Activated T-helper 17 cell treated with anti-CD3 and anti-CD28 coated beads, Interleukin-2, amount 50 U/mL, for 72 hours (primary cell): ENCODE results near the gene MYO7A. TPM values are rescaled to one million over a fixed set of nuclear protein-coding genes. Genes with fewer than 3 reads are reported as not detected.

Experiments
- ATAC-seq: fragments of 150-1000 bp; cut with Tn5 transposase; replicated peaks from 2 replicates; pipeline ENCODE4 v1.10.0; 2021; ENCODE audit warnings: mild to moderate bottlenecking, moderate library complexity
- H3K27ac Mint-ChIP-seq: one replicate; pipeline ENCODE4 v1.8.0; 2022; ENCODE audit warnings: mixed read lengths
- H3K27me3 Mint-ChIP-seq: one replicate; pipeline ENCODE4 v1.8.0; 2022; ENCODE audit warnings: mixed read lengths
- H3K36me3 Mint-ChIP-seq: one replicate; pipeline ENCODE4 v1.8.0; 2022; ENCODE audit warnings: low read depth, mild to moderate bottlenecking, mixed read lengths
- H3K4me1 Mint-ChIP-seq: one replicate; pipeline ENCODE4 v1.8.0; 2022; ENCODE audit warnings: mixed read lengths
- H3K4me3 Mint-ChIP-seq: one replicate; pipeline ENCODE4 v1.8.0; 2022; ENCODE audit warnings: mild to moderate bottlenecking, mixed read lengths
- H3K9me3 Mint-ChIP-seq: one replicate; pipeline ENCODE4 v1.8.0; 2022; ENCODE audit warnings: mixed read lengths
- total RNA-seq, 2 donors: library from RNA; stranded (reverse); gene quantifications; one replicate each; pipeline ENCODE4 v1.2.3, GENCODE V29; 2022

MYO7A gene
- total RNA-seq, 2 donors from 2014 or later = 0.95 to 4.0 TPM

DNA sequence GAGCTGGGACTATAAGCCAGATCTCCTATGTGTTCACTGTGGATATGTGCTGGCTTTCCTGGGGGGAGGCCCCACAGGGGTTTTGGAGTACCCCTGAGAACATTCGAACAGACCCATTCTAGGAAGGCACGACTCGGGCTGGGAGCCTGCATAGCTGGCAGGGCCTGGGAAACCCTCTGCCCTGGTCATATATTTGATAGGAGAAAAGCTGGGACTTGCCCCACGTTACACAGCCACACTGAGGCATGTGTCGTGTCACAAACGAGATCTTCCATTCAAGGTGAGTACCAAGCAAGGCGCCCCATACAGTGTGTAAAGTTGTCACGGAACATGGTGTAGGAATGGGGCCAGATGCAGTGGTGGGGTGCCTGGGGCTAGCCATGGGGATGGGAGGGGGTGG lies 11.2 kb downstream of the MYO7A start:
- H3K4me1 Mint-ChIP-seq = peaks cover 26% of the 10 kb centered on the region
- peaks cover 12% of the 10 kb centered on the region for H3K27me3 Mint-ChIP-seq
- no peak overlapping the region for H3K27ac Mint-ChIP-seq
- no peaks in the 10 kb centered on the region for H3K36me3 Mint-ChIP-seq
- no peak overlapping the region for H3K4me3 Mint-ChIP-seq
- H3K9me3 Mint-ChIP-seq = no peaks in the 10 kb centered on the region
- ATAC-seq = no peak

- Mint-ChIP-seq H3K36me3 (no peaks in the 10 kb centered on the region), H3K4me1 (peaks cover 26% of the 10 kb centered on the region), H3K27me3 (peaks cover 12% of the 10 kb centered on the region), H3K4me3 (no peak overlapping the region), H3K27ac (no peak overlapping the region), H3K9me3 (no peaks in the 10 kb centered on the region)
- no peak for ATAC-seq
These were observed 12.3 kb downstream of the MYO7A start for GRCh38 chr11:77140231-77140851.

GRCh38 chr11:77141034-77141433 lies 13.0 kb downstream of the MYO7A start:
- no peaks in the 10 kb centered on the region for H3K36me3 Mint-ChIP-seq
- ATAC-seq = peak; percentile 83
- peaks cover 23% of the 10 kb centered on the region for H3K4me1 Mint-ChIP-seq
- H3K27ac Mint-ChIP-seq = no peak overlapping the region
- peaks cover 12% of the 10 kb centered on the region for H3K27me3 Mint-ChIP-seq
- H3K9me3 Mint-ChIP-seq = no peaks in the 10 kb centered on the region
- no peak overlapping the region for H3K4me3 Mint-ChIP-seq

GRCh38 chr11:77141475-77141874 lies 13.4 kb downstream of the MYO7A start:
- Mint-ChIP-seq H3K9me3 (no peaks in the 10 kb centered on the region), H3K4me1 (peaks cover 18% of the 10 kb centered on the region), H3K27ac (no peak overlapping the region), H3K36me3 (no peaks in the 10 kb centered on the region), H3K4me3 (no peak overlapping the region), H3K27me3 (peaks cover 10% of the 10 kb centered on the region)
- no peak for ATAC-seq

DNA sequence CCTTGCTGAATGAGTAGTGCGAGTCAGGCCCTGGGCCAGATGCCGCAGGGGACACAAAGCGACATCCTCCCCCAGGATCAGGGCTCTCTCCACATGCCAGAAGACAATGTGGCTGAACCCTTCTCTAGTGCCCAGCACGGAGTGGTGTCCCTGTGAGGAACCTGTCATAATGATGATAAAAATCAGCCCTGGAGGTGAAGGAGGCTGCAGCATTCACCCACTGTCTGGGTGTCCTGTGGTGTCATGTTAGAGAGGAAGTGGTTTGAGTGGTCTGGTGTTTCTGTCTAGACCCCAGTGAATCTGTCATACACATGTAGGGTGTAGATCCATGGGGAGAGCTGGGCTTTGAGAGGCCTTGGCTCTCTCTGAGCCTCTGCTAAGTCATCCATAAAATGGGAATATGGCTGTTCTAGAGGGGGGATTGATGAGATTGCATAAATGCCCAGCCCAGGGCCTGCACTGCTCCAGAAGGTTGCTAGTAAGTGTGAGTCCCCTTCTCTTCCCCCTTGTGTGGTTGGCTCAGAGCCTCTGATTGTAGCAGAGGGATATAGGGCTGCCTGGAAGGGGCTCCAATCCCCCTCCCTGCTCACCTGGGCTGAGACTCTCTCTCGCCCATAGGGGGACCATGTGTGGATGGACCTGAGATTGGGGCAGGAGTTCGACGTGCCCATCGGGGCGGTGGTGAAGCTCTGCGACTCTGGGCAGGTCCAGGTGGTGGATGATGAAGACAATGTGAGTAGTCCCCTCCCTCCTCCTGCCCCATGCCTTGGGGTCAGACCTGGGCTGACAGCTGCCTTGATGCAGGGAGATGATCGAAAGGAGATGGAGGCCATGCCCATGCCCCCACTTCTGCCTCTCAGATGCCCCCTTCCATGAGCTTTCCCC lies 14.3 kb downstream of the MYO7A start:
- peak; percentile 60 for ATAC-seq

GRCh38 chr11:77143405-77144020 lies 15.5 kb downstream of the MYO7A start:
- ATAC-seq = no peak
- Mint-ChIP-seq H3K27ac (peak overlapping the region; percentile 12), H3K4me3 (no peak overlapping the region), H3K27me3 (no peaks in the 10 kb centered on the region), H3K4me1 (peaks cover 13% of the 10 kb centered on the region), H3K36me3 (no peaks in the 10 kb centered on the region), H3K9me3 (no peaks in the 10 kb centered on the region)

More for the DNA sequence above, 14.3 kb downstream of the MYO7A start:
- H3K27me3 Mint-ChIP-seq = peaks cover 2% of the 10 kb centered on the region
- H3K4me3 Mint-ChIP-seq = no peak overlapping the region
- H3K36me3 Mint-ChIP-seq = no peaks in the 10 kb centered on the region
- peak overlapping the region; percentile 2 for H3K27ac Mint-ChIP-seq
- no peaks in the 10 kb centered on the region for H3K9me3 Mint-ChIP-seq
- H3K4me1 Mint-ChIP-seq = peaks cover 13% of the 10 kb centered on the region

DNA sequence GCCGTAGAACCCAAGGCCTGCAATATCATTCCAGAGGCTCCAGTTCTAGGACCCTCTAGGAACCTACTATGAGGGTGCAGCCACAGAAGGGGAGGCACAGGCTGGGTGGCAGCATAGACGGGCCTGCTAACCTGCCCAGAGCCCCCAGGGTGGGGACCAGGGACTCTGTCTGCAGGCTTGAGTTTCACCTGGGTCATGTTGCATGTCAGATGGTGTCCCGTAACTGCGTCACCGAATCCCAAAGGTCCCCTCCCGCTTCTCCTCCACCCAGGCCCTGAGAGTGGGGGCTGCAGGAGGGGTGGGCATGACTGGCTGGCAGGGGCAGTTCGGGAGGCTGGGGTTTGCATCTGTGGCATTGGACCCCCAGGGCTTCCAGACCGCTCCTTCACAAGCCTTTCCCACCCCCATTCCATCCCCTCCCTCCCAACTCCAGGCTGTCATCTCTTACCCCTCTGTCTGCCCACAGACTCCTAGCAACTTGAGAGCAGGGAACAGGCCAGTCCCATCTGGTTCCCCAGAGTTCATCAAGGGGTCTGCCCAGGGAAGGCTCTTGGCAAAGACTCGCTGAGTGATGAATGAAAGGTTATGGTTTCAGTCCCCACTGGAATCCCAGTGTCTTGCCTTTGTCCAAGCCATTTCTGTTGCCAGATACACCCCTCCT lies 16.3 kb downstream of the MYO7A start:
- ATAC-seq = no peak
- Mint-ChIP-seq H3K4me3 (no peak overlapping the region), H3K9me3 (no peaks in the 10 kb centered on the region), H3K27ac (no peak overlapping the region), H3K4me1 (peaks cover 13% of the 10 kb centered on the region), H3K36me3 (no peaks in the 10 kb centered on the region), H3K27me3 (no peaks in the 10 kb centered on the region)

GRCh38 chr11:77144857-77145428 lies 16.9 kb downstream of the MYO7A start:
- Mint-ChIP-seq H3K9me3 (no peaks in the 10 kb centered on the region), H3K27me3 (no peaks in the 10 kb centered on the region), H3K27ac (no peak overlapping the region), H3K4me1 (peaks cover 13% of the 10 kb centered on the region), H3K36me3 (no peaks in the 10 kb centered on the region), H3K4me3 (no peak overlapping the region)
- no peak for ATAC-seq

GRCh38 chr11:77146261-77147035 lies 18.4 kb downstream of the MYO7A start:
- no peaks in the 10 kb centered on the region for H3K36me3 Mint-ChIP-seq
- no peaks in the 10 kb centered on the region for H3K27me3 Mint-ChIP-seq
- H3K4me3 Mint-ChIP-seq = no peak overlapping the region
- no peak for ATAC-seq
- peaks cover 14% of the 10 kb centered on the region for H3K4me1 Mint-ChIP-seq
- H3K27ac Mint-ChIP-seq = no peak overlapping the region
- no peaks in the 10 kb centered on the region for H3K9me3 Mint-ChIP-seq

- H3K9me3 Mint-ChIP-seq = no peaks in the 10 kb centered on the region
- H3K36me3 Mint-ChIP-seq = no peaks in the 10 kb centered on the region
- H3K4me1 Mint-ChIP-seq = peaks cover 18% of the 10 kb centered on the region
- no peak overlapping the region for H3K27ac Mint-ChIP-seq
- no peaks in the 10 kb centered on the region for H3K27me3 Mint-ChIP-seq
- no peak overlapping the region for H3K4me3 Mint-ChIP-seq
- no peak for ATAC-seq
These were observed 18.9 kb downstream of the MYO7A start for GRCh38 chr11:77147036-77147315.

DNA sequence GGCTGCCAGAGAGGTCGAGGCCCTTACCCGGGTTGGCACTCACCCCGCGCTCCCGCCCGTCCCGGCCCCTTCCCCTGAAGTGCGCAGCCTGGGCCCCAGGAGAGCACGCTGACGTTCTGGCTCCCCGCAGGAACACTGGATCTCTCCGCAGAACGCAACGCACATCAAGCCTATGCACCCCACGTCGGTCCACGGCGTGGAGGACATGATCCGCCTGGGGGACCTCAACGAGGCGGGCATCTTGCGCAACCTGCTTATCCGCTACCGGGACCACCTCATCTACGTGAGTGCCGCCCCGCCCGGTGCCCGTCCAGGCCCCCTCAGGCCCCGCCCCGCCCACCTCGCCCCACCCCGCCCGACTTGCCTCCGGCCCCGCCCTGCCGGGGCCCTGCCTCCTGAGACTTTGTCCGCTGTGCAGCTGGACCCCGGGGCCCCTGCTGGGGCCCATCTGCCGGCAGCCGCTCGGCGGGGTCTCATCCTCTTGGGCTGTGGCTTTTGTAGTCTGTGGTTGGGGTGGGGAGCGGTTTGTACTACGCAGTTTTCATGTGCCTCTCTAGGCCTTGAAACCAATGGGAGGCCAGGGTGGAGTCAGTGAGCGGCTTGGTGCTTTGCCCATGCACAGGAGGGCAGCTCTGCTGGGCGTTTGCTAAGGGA lies 19.7 kb downstream of the MYO7A start:
- Mint-ChIP-seq H3K4me1 (peaks cover 21% of the 10 kb centered on the region), H3K36me3 (no peaks in the 10 kb centered on the region)

DNA sequence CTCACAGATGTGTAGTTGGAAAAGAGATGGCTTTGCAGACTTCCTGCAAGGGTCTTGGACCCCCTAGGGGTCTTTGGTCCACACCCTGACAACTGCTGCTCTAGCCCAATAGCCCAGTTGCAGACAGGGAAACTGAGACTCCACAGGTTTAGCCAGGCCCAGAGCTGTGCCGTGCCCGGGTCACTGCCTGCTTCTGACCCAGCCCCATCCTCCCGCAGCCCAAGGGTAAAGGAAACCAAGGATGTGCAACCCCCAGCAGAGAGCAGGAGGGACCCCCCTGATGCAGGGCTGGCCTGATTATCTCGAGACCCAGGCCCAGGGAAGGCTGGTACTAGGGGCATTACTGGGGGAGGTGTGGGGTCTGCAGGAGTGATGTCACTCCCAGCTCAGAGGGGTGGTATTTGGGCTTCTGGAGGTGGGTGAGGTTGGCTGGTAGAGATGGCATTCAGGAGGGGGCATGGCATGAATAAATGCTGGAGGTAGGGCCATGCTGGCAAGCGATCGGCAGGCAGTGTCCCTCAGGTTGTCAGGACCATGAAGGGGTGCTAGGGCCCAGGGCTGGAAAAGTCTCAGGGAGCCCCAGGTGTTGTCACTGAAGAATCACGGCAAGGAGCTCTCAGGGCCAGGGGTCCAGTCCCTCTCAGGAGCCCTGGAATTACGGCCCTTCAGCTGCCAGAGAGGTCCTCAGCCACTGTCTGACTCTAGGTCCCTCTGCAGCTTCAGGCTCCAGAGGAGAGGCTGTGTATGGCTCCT lies 21.1 kb downstream of the MYO7A start:
- no peaks in the 10 kb centered on the region for H3K9me3 Mint-ChIP-seq
- H3K27ac Mint-ChIP-seq = no peak overlapping the region
- ATAC-seq = no peak
- H3K27me3 Mint-ChIP-seq = no peaks in the 10 kb centered on the region
- no peaks in the 10 kb centered on the region for H3K36me3 Mint-ChIP-seq
- H3K4me3 Mint-ChIP-seq = peak overlapping the region; percentile 63
- H3K4me1 Mint-ChIP-seq = peaks cover 26% of the 10 kb centered on the region

More for the DNA sequence above, 19.7 kb downstream of the MYO7A start:
- Mint-ChIP-seq H3K9me3 (no peaks in the 10 kb centered on the region), H3K27ac (peak overlapping the region; percentile 74), H3K27me3 (no peaks in the 10 kb centered on the region), H3K4me3 (peak overlapping the region; percentile 63)
- peak; percentile 42 for ATAC-seq
